Esophagus muscularis mucosa (tissue), 4 donors: ENCODE data around the gene GLP2R. TPM values are rescaled to one million over a fixed set of nuclear protein-coding genes. Genes with fewer than 3 reads are reported as not detected.

Experiments used
- DNase-seq: peaks from one replicate; pipeline ENCODE4 v3.0.0-alpha.2; 2017; ENCODE audit errors: extremely low spot score
- H3K27ac ChIP-seq, 4 donors: fragments of 200-600 bp; sonication (generic); replicated peaks in 1 of 4; 1 replicate in 3 of 4; 2 replicates in 1 of 4; pipeline ENCODE4 v1.5.1; 2016 to 2019; ENCODE audit warnings: mild to moderate bottlenecking in 1 of 4
- H3K27me3 ChIP-seq, 4 donors: fragments of 200-600 bp; sonication (generic); one replicate each; pipeline versions ENCODE4 v1.5.1 to v1.6.0; 2016 to 2019
- H3K36me3 ChIP-seq, 4 donors: fragments of 200-600 bp; sonication (generic); one replicate each; pipeline ENCODE4 v1.5.1; 2016 to 2019
- H3K4me1 ChIP-seq, 4 donors: fragments of 200-600 bp; sonication (generic); one replicate each; pipeline ENCODE4 v1.5.1; 2016 to 2019
- H3K4me3 ChIP-seq, 4 donors: fragments of 200-600 bp; sonication (generic); 1 replicate in 2 of 4; 2 replicates in 2 of 4; pipeline ENCODE4 v1.5.1; 2016 to 2019; ENCODE audit warnings: mild to moderate bottlenecking in 4 of 4, moderate library complexity in 1 of 4
- H3K9me3 ChIP-seq, 4 donors: fragments of 200-600 bp; sonication (generic); 1 replicate in 3 of 4; 2 replicates in 1 of 4; pipeline ENCODE4 v1.5.1; 2016 to 2019
- CTCF ChIP-seq, 3 experiments: fragments of 200-600 bp in 2 of 3; fragments of 450-650 bp in 1 of 3; sonication (generic) in 2 of 3; IDR thresholded peaks; one replicate each; pipeline ENCODE4 v1.5.1; 2017 to 2019; ENCODE audit warnings: antibody characterized with exemption in 3 of 3, mild to moderate bottlenecking in 2 of 3, moderate library complexity in 1 of 3
- EP300 ChIP-seq: sonication (generic); formaldehyde crosslinking; IDR thresholded peaks from one replicate; pipeline ENCODE4 v1.6.1; 2017; ENCODE audit warnings: antibody characterized with exemption
- POLR2A ChIP-seq: fragments of 450-650 bp; IDR thresholded peaks from one replicate; pipeline ENCODE4 v1.6.1; 2017; ENCODE audit warnings: antibody characterized with exemption, moderate library complexity, mild to moderate bottlenecking, low read depth
- POLR2AphosphoS5 ChIP-seq, 2 donors: sonication (generic); formaldehyde crosslinking; IDR thresholded peaks; one replicate each; pipeline ENCODE4 v1.6.1; 2017; ENCODE audit warnings: antibody characterized with exemption in 2 of 2
- WGBS: methylation state at CpG from one replicate; pipeline ENCODE4 v1.1.5; 2018; 5-methylcytosine and 5-hydroxymethylcytosine counted together
- intact Hi-C: fragments of 100-400 bp; cut with DNase I; formaldehyde crosslinking; loops from one replicate; pipeline ENCODE4 v1.15.1; 2023
- total RNA-seq, 4 donors: library from RNA; depleted of rRNA; stranded (reverse); fragments of >200 nt; gene quantifications; one replicate each; pipeline versions ENCODE4 v1.1.0 to v1.2.1, GENCODE V29; 2016

GLP2R gene
- total RNA-seq, 4 donors from 2014 or later = 9.1 to 16.6 (median 14.6) TPM

GRCh38 chr17:9941305-9941704 is 115.6 kb downstream of the GLP2R start:
- TF ChIP-seq POLR2AphosphoS5 (IDR thresholded peaks at IDR 0.05) (no peak), CTCF (IDR thresholded peaks at IDR 0.05) (no peak), POLR2A (no peak), EP300 (no peak)
- no peak for DNase-seq
- H3K9me3 ChIP-seq = peaks cover 0 to 11% (median 0%) of the 10 kb centered on the region in 4 donors
- H3K4me1 ChIP-seq = peaks cover 7 to 14% (median 13%) of the 10 kb centered on the region in 4 donors
- WGBS = 87% methylated on average over 13 of the region's 13 CpGs
- H3K27me3 ChIP-seq = no peaks in the 10 kb centered on the region
- intact Hi-C loops = no loop called here
- peaks cover 5 to 72% (median 46%) of the 10 kb centered on the region in 4 donors for H3K36me3 ChIP-seq
- H3K4me3 ChIP-seq = no peak overlapping the region
- no peak overlapping the region for H3K27ac ChIP-seq

Other genes with a start within 250 kb of the GLP2R start
- gene CFAP52, start 249.3 kb upstream of the GLP2R start, total RNA-seq = 1 to 10 TPM in 1 of 4 donors, under 1 TPM in 1, not detected in 2; 0.83 to 1.2 TPM
- under 1 TPM in 3 of 4 donors, not detected in 1; 0.17 to 0.84 (median 0.17) TPM for gene USP43, start 180.4 kb upstream of the GLP2R start, total RNA-seq
- gene DHRS7C, start 34.3 kb upstream of the GLP2R start, total RNA-seq = not detected
- not detected for gene GSG1L2, start 3.8 kb upstream of the GLP2R start, total RNA-seq
- gene RCVRN, start 79.3 kb downstream of the GLP2R start, total RNA-seq = under 1 TPM in 1 of 4 donors, not detected in 3; 0.52 TPM